ENCODE results near the gene DDC.

DNA sequence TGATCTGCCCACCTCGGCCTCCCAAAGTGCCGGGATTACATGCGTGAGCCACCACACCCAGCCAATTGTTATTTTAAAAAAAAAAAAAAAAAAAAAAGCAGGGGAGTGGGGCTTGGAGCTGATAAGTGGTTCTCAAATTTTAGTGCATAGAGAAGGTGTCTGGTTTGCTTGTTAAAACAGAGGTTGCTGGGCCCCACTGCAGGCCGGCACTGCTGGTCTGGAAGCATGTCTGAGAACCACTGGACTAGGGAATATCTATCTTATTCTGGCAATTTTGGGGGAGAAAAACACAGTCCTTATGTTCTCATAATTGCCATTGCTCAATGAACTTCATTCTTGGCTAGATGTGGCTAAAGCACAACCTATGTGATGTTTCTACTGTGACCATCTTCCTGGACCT, 96.0 kb downstream of the DDC start:
- TF ChIP-seq, protein P1, sequence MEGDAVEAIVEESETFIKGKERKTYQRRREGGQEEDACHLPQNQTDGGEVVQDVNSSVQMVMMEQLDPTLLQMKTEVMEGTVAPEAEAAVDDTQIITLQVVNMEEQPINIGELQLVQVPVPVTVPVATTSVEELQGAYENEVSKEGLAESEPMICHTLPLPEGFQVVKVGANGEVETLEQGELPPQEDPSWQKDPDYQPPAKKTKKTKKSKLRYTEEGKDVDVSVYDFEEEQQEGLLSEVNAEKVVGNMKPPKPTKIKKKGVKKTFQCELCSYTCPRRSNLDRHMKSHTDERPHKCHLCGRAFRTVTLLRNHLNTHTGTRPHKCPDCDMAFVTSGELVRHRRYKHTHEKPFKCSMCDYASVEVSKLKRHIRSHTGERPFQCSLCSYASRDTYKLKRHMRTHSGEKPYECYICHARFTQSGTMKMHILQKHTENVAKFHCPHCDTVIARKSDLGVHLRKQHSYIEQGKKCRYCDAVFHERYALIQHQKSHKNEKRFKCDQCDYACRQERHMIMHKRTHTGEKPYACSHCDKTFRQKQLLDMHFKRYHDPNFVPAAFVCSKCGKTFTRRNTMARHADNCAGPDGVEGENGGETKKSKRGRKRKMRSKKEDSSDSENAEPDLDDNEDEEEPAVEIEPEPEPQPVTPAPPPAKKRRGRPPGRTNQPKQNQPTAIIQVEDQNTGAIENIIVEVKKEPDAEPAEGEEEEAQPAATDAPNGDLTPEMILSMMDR (conservative IDR thresholded peaks at IDR 0.05; ENCODE audit: low read length) = no peak
- no peak for TF ChIP-seq EZH2phosphoT487 (IDR thresholded peaks at IDR 0.05; ENCODE audit: borderline replicate concordance)

Measured in Loucy (cell line).